Stimulated activated CD8-positive, alpha-beta memory T cell treated with anti-CD3 and anti-CD28 coated beads, Interleukin-12 subunit alpha, Interleukin-12 subunit beta, amount 100 ng/mL, for 24 hours (primary cell): ENCODE measurements around the gene MYL3.

Source experiments
- DNase-seq: peaks from one replicate; pipeline ENCODE4 v3.0.0-alpha.2; 2020; ENCODE audit errors: extremely low read depth

MYL3 gene

GRCh38 chr3:46865546-46865945 is 2.3 kb upstream of the MYL3 start:
- DNase-seq, result no peak

DNA sequence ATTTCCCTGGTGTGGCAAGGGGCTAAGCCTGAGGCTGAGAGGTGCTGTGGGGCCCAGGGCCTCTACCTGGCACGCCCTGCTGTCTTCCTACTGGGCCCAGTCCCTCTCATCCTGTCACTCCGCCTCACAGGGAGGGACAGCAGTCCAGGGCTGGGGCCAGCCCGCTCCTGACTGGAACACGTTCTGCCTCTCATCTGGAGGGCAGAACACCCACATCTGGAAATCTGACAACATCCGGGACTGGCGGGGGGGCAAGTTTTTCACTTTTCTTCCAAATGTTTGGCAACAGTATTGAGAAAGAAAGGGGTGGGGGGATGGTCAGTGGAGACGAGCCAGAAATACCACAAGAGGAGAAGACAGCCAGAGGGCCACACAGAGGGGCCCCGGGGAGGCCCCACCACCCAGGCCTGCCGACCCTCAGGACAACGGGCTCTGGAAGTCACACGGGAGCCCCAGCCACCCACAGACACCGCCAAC is 1.8 kb upstream of the MYL3 start:
- DNase-seq, result no peak

DNA sequence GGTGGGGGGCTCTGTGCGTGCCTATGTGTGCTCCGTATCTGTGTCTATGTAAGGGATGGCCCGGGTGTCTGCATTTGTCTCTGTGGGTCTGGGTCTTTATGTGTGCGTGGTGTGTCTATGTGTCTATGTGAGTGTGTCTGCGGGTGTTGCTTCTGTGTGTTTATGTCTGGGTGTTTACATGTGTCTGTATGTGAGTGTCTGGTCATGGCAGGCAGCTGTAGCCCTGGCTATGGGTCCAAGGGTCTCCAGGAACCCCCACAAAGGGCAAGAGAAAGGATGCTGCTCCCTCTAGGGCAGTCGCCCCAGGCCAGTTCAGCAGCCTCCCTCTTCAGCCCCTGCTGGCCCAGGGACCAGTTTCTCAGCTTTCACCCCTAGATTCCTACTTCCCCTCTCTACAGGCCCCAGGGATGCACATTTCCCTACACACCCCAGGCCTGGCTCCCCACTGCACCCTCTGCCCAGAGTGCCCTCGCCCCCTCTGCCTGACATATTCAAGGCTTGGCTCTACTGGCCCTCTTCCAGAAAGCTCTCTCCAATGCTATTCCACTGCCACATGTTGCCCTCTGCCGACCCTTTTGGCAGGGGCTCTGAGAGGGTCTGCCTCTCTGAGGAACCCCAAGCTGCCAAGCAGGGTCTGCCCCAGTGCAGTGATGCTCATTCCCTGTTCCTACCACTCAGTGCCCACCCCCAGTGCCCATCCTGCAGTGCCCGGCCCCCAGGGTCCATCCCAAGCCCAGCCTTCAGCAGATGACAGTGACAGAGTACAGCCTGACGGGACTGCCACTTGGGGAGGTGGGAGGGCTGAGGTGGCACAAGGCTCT is 1.0 kb upstream of the MYL3 start:
- DNase-seq, result no peak

GRCh38 chr3:46862369-46863025 is 747 bp downstream of the MYL3 start:
- DNase-seq, result no peak

GRCh38 chr3:46861605-46862368 is 1.5 kb downstream of the MYL3 start:
- DNase-seq, result no peak

- no peak for DNase-seq
These were observed 2.2 kb downstream of the MYL3 start for GRCh38 chr3:46860810-46861604.

DNA sequence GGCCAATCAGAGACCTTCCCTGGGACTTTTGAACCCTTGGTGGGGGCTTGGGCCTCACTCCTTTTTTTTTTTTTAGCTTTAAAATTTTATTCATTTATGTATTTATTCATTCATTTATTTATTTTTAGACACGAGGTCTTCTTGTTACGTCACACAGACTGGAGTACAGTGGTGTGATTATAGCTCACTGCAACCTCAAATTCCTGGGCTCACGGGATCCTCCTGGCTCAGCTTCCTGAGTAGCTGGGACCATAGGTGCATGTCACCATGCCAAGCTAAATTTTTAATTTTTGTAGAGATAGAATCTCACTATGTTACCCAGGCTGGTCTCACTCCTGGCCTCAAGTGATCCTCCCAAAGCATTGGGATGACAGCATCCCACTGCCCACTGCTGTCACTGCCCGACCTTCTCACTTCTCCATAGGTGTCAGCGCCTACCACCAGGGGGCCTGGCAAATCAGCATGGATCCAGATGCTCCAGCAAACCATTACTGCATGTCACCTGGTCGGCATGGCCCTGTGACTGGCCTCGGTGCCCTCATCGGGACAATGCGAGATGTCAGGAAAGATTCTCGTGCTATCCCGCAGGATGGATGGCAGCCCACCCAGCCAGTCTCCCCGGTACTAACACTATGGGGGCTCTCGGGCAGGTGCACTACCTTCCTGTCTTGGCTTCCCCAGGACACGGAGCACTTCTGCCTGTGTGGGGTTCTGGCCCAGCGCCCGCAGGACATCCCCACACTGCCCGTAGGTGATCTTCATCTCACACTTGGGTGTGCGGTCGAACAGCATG is 3.0 kb downstream of the MYL3 start:
- DNase-seq, result no peak

- DNase-seq, result no peak
These were observed 4.1 kb downstream of the MYL3 start for GRCh38 chr3:46859001-46859710.

GRCh38 chr3:46858456-46858855 is 4.8 kb downstream of the MYL3 start:
- DNase-seq, result no peak

DNA sequence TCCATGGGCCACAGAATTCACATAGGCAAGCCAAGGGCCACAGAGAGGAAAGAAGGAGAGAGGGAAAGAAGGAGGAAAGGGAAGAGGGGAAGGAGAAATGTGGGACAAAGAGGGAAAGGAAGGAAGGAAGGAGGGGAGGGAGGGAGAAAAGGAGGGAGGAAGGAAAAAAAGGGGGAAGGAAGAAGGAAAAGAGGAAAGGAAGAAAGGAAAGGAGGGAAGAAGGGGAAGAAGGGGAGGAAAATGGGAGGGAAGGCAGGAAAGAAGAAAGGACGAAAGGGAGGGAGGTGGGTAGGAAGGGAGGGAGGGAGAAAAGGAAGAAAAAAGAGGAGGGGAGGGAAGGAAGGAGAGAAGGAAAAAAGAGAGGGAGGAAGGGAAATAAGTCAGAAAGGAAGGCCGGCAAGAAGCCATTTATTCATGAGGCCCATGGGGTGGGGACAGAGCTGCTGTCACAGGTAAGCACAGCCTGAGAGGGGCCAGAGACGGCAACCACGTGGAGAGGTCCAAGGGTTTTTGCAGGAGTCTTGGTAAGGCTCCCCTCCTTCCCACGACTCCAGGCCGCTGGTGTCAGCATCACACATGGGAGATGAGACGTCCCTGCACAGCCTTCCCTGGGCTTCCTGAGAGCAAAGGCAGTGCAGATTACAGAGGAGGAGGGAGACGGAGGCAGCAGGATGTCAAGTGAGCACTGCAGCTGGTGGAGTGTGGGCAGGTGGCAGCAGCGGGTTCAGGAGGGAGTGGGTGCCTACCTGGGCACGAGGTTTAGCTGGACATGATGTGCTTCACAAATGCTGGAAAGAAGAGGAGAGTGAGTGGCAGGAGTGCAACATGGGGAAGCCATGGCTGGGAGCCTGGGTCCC is 5.5 kb downstream of the MYL3 start:
- no peak for DNase-seq

DNA sequence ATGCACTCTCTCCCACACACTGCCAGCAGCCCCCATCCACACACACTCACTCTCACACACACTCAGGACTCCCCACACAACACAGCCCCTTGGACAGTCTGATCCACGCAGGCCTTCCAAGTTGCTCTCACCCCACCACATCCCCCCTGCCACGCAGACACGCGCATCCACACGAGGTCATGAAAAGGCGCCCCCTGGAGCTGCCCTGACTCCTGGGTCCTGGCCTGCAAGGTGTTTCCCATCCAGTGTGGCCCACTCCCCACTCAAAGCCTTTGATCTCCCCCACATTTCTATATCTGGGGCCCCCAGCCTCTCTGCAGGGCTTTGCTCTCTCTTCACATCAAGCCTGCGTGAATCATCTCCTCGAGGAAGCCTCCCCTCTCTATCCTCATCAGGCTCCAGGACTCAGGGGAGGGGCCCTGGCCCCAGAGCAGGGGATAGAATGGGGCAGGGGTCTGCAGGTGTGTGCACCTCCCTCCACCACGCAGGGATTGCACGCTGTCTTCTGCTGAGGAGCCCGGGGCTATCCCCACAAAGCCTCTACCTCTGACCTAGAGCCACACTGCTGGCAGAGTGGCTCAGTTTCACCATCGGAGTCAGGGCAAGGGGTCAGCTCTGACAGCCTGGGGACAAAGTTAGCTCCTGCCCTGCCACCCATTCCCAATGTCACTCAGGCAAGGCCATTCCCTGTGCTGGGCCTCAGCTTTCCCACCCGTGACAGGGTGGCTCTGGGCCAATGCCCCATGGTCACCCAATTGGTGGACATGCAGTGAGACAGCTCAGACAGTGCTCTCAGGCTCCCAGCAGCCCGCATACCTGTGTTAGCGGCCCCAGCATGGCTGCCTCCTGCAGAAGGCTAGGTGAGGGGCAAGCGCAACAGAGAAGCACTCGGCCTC is 6.4 kb downstream of the MYL3 start:
- DNase-seq, result no peak

- DNase-seq, result no peak
These were observed 8.7 kb downstream of the MYL3 start for GRCh38 chr3:46854555-46854991.

DNA sequence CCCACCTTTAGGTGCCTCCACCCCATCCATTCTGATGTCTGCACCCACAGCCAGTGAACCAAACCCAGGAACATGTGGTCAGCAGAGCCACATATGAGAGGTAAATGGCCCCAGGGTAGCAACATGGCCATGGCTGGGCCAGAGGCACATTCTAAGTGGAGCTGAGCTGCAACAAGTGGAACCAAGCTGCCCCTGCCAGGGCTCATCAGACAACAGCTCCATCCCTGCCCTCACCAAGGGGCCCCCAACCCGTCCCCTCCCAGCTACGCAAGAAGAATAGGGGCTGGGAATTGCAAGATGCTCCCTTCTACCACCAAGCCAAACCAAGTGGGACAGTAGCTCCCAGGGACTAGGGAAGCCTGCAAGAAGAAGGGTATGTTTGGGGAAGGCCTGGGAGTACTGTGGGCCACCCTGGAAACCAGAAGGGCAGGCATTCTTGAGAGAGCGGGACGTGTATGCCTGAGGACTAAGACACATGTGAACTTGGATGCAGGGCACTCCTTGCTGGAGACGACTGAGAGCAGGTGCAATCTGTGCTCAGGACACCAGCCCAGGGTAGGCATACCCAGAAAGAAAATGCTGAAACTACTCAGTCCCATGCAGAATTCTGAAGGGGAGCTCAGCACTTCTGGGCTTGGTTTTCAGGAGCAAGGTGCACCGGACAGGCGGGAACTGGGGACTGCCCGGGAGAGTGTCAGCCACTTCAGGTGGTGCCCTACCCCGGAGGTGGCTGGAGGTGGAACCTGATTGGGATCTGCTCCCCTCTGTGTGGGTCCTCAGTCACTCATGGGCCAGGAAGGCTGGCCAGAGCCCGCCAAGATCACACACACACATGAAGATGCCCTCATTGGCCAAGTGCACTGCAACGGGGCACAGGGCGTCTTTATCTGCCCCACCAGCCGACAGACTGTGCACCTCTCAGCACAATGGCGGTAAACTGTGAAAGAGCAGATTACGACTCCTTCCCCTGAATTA is 9.5 kb downstream of the MYL3 start:
- no peak for DNase-seq

DNA sequence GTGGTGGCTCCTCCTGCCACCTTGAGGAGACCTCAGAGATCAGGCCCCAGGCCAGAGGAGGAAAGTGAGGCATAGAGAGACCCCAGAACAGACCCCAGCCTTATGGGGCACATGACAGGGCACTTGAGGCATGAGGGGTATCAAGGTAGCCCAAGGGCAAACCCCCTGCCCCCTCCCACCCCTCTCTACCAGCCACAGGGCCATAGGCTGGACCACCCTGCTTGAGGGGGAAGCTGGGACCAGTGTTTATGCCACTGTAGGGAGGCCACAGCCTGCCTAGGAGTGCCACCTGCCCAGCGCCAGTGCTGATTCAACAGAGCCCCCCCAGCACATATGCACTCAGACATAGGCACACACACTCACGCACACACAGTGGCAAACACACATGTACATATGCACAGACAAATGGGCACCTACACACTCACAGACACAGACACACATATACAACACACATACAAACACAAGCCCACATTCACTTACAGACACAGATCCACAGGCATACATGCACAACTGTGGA is 10.3 kb downstream of the MYL3 start:
- DNase-seq, result no peak

DNA sequence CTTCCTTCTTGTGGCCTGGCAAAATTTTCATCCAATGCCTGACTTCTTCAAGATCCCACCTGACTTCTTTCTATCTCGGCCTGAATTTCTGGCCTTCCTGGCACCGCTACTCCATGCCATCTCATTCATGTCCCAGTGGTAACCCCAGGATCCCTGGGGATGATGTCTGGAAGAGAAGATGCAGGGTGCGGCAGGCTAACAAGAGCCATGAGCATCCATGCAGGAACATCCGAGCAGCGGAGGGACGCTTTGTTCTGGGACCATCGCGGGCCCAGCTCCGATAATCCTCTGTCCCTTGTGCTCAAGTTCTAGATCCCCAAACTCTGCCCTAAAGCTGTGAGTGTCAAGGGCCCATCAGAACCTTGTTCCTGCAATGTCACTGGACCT is 10.9 kb downstream of the MYL3 start:
- DNase-seq, result no peak
